Gastrocnemius medialis (tissue), 4 donors: ENCODE results near the gene MRPS25. TPM values are rescaled to one million over a fixed set of nuclear protein-coding genes. Genes with fewer than 3 reads are reported as not detected.

Source experiments
- ATAC-seq, 2 donors: fragments of 150-250 bp; one replicate each; pipeline ENCODE4 v1.9.1; 2016
- DNase-seq, 2 donors: peaks; one replicate each; pipeline ENCODE4 v3.0.0-alpha.2; 2019
- H3K27ac ChIP-seq, 4 donors: fragments of 200-600 bp; sonication (generic); 1 replicate in 1 of 4; 2 replicates in 3 of 4; pipeline ENCODE4 v1.5.1; 2016 to 2018; ENCODE audit warnings: mild to moderate bottlenecking in 2 of 4, moderate library complexity in 1 of 4
- H3K27me3 ChIP-seq, 3 donors: fragments of 200-600 bp; sonication (generic) in 2 of 3; 1 replicate in 1 of 3; 2 replicates in 2 of 3; pipeline versions ENCODE4 v1.5.1 to v1.6.0; 2016 to 2019; ENCODE audit warnings: mild to moderate bottlenecking in 1 of 3, moderate library complexity in 1 of 3
- H3K36me3 ChIP-seq, 2 donors: fragments of 200-600 bp; sonication (generic) in 1 of 2; one replicate each; pipeline ENCODE4 v1.5.1; 2017 to 2018
- H3K4me1 ChIP-seq, 2 donors: fragments of 200-600 bp; sonication (generic) in 1 of 2; one replicate each; pipeline ENCODE4 v1.5.1; 2016 to 2017; ENCODE audit warnings: mild to moderate bottlenecking in 2 of 2
- H3K4me3 ChIP-seq, 4 donors: fragments of 200-600 bp; sonication (generic) in 3 of 4; 1 replicate in 1 of 4; 2 replicates in 3 of 4; pipeline ENCODE4 v1.5.1; 2016 to 2019; ENCODE audit warnings: mild to moderate bottlenecking in 2 of 4
- H3K9me3 ChIP-seq, 3 donors: fragments of 200-600 bp; sonication (generic) in 2 of 3; 1 replicate in 1 of 3; 2 replicates in 2 of 3; pipeline ENCODE4 v1.5.1; 2016 to 2019
- POLR2A ChIP-seq, 2 donors: fragments of 450-650 bp; IDR thresholded peaks; one replicate each; pipeline ENCODE4 v1.6.1; 2017; ENCODE audit warnings: antibody characterized with exemption in 2 of 2, mild to moderate bottlenecking in 2 of 2, moderate library complexity in 2 of 2
- in situ Hi-C, 4 donors: fragments of 200-750 bp; cut with MboI; loops; one replicate each; pipeline versions ENCODE4 v1.15.0 to v1.8.0; 2017; ENCODE audit warnings: low sequenced_read_pairs in 4 of 4
- intact Hi-C: fragments of 100-400 bp; cut with DNase I; formaldehyde crosslinking; loops from one replicate; pipeline ENCODE4 v1.15.1; 2023; ENCODE audit warnings: low total_unique reads
- total RNA-seq, 4 donors: library from RNA; depleted of rRNA; stranded (reverse); fragments of >200 nt; gene quantifications; one replicate each; pipeline versions ENCODE4 v1.1.0 to v1.2.3, GENCODE V29; 2016
- TF ChIP-seq, protein P1 (sequence below), 5 experiments: fragments of 450-650 bp in 3 of 5; fragments of 200-600 bp in 2 of 5; sonication (generic) in 2 of 5; IDR thresholded peaks in 4 of 5; conservative IDR thresholded peaks in 1 of 5; 1 replicate in 4 of 5; 2 replicates in 1 of 5; pipeline ENCODE4 v1.5.1; 2016 to 2019; ENCODE audit warnings: antibody characterized with exemption in 5 of 5, mild to moderate bottlenecking in 3 of 5, moderate library complexity in 3 of 5

Gene MRPS25
- 10 to 100 TPM; 71.4 to 88.6 (median 73.9) TPM for total RNA-seq

DNA sequence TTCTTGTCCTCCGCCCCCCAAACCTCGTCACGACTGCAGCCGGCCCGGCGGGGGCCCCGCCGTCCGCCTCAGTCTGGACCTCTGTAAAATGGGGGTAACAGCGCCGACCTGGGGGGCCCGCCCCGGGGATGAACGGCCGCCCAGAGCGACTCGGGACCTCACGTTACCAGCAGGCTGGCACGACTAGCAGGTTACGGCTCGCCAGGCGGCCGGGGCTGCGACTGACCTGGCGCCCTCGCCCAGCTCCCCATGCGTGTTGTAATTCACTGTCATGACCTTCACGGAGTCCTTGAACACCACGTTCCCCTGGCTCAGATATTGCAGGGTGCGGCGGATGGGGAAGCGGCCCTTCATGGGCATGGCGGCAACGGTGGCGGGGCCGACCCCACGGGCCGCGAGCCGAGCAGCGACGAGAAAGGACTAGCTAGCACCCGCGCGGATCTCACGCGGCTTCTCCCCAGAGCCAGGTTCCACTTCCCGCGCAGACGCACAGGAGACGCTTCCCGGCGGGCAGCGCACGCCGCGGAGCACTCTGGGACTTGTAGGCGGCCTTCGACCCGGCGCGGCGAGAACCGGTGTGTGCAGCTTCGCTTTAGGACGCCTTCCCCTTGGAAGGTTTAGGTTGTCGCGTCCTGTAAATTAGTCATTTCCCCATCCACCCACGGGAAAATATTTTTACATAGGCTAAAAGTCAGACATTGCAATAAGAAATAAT is at the start of gene MRPS25:
Gene MRPS25, minus strand, starts transcription at position 481 of the 715 bp plus-strand sequence. Its CDS starts 121 bp downstream, at position 360.
- DNase-seq, result peak; percentile 87 to 91
- no peaks in the 10 kb centered on the region for H3K27me3 ChIP-seq
- peaks cover 18 to 20% of the 10 kb centered on the region in 2 donors for H3K4me1 ChIP-seq
- TF ChIP-seq, protein P1, sequence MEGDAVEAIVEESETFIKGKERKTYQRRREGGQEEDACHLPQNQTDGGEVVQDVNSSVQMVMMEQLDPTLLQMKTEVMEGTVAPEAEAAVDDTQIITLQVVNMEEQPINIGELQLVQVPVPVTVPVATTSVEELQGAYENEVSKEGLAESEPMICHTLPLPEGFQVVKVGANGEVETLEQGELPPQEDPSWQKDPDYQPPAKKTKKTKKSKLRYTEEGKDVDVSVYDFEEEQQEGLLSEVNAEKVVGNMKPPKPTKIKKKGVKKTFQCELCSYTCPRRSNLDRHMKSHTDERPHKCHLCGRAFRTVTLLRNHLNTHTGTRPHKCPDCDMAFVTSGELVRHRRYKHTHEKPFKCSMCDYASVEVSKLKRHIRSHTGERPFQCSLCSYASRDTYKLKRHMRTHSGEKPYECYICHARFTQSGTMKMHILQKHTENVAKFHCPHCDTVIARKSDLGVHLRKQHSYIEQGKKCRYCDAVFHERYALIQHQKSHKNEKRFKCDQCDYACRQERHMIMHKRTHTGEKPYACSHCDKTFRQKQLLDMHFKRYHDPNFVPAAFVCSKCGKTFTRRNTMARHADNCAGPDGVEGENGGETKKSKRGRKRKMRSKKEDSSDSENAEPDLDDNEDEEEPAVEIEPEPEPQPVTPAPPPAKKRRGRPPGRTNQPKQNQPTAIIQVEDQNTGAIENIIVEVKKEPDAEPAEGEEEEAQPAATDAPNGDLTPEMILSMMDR (IDR thresholded peaks at IDR 0.05 in 4 of 5, conservative IDR thresholded peaks at IDR 0.05 in 1 of 5), result no peak
- TF ChIP-seq POLR2A (IDR thresholded peaks at IDR 0.05), result peak; percentile 94
- peak; percentile 93 to 94 for ATAC-seq
- peak within 1 kb of the TSS; percentile 83 to 97 (median 94) for H3K27ac ChIP-seq
- no peaks in the 10 kb centered on the region for H3K9me3 ChIP-seq
- in situ Hi-C loops (loop anchor here in 3 of 4 donors (10.0 to 25.0 kb wide), 4 partner anchors 128 to 928 kb away; partner anchors contain the start of genes CCDC174 (in 2 of the 3), NR2C2 (in 2 of the 3) and TMEM43 (in 1 of the 3)), intact Hi-C loops (loop anchor here (1.0 to 5.0 kb wide), 3 partner anchors 34 to 138 kb away; partner anchors contain the start of gene RBSN)
- H3K36me3 ChIP-seq, result no peaks in the 10 kb centered on the region
- H3K4me3 ChIP-seq, result peak within 1 kb of the TSS; percentile 74 to 99 (median 85)

DNA sequence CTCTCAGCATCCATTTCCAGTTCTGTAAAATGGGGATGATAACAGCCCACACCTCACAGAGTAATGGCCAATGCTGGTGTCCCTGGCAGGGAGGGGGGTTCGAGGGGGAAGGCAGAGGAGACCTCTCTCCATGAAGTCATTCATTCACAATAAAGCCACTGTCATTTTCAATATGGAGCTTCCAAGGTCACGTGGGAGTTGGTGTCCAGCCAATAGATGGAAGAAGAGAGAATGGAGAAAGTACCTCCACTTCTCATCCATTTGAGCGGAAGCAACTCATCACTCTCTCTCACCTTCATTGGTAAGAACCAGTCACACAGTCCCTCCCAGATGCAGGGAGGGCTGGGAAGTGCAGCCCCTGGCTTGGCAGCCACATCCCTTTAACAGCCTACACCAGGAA is 48.8 kb upstream of the MRPS25 start:
- ATAC-seq (no peak), DNase-seq (no peak)
- Histone ChIP-seq H3K9me3 (no peaks in the 10 kb centered on the region), H3K27ac (no peak overlapping the region), H3K27me3 (peaks cover 0 to under 1% (median 0%) of the 10 kb centered on the region in 3 donors), H3K4me3 (no peak overlapping the region), H3K36me3 (no peaks in the 10 kb centered on the region), H3K4me1 (peaks cover 4 to 8% of the 10 kb centered on the region in 2 donors)
- TF ChIP-seq, protein P1 (IDR thresholded peaks at IDR 0.05 in 4 of 5, conservative IDR thresholded peaks at IDR 0.05 in 1 of 5), result no peak
- no peak for TF ChIP-seq POLR2A (IDR thresholded peaks at IDR 0.05)
- in situ Hi-C loops, result loop anchor here in 2 of 4 donors (5.0 to 25.0 kb wide), 3 partner anchors 88 to 298 kb away; no protein-coding TSS in a partner anchor
- intact Hi-C loops, result loop anchor here (5.0 to 10.0 kb wide), 2 partner anchors 293 to 441 kb away; no protein-coding TSS in a partner anchor

DNA sequence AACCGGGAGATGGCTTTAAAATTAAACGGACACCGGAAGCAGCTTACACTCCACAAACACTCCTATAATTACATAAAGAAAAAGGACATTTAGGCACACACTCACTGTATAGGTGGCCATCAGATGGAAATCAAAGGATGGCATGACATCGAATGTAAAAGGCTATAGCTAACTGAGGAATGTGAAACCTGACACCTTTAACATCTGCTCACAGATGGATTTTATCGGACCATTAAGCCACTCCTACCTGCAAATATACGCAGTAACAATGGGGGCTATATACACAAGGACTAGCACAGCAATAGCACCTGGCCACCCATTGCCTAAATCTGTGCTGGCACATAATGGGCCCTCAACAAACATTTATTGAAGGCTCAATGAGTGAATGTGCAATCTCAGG is 48.4 kb upstream of the MRPS25 start:
- Histone ChIP-seq H3K27me3 (no peaks in the 10 kb centered on the region), H3K36me3 (no peaks in the 10 kb centered on the region), H3K4me3 (no peak overlapping the region), H3K4me1 (peaks cover 4 to 8% of the 10 kb centered on the region in 2 donors), H3K9me3 (no peaks in the 10 kb centered on the region), H3K27ac (no peak overlapping the region)
- no peak for ATAC-seq
- DNase-seq, result no peak
- intact Hi-C loops (loop anchor here (5.0 to 10.0 kb wide), 2 partner anchors 294 to 441 kb away; no protein-coding TSS in a partner anchor), in situ Hi-C loops (loop anchor here in 2 of 4 donors (5.0 to 25.0 kb wide), 3 partner anchors 89 to 299 kb away; no protein-coding TSS in a partner anchor)
- TF ChIP-seq, protein P1 (IDR thresholded peaks at IDR 0.05 in 4 of 5, conservative IDR thresholded peaks at IDR 0.05 in 1 of 5), result no peak
- no peak for TF ChIP-seq POLR2A (IDR thresholded peaks at IDR 0.05)

DNA sequence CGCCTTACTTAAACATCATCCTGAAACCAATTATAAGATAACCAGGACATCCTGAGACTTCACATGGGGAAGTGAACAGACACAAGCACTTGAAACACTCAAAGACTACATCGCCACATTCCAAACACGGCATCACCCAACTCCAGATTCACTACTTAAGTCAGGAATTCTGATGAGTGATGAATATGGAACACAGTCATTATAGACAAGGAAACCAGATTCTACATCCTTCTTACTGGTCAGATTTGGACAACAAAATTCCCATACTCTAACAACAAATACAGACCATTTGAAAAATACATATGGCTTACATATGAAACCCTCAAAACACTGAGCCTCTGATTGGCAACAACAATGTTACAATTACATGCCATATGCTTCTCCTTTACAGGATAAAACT is 46.9 kb upstream of the MRPS25 start:
- Histone ChIP-seq H3K4me1 (peaks cover 8% of the 10 kb centered on the region in 2 donors), H3K9me3 (no peaks in the 10 kb centered on the region), H3K27me3 (no peaks in the 10 kb centered on the region), H3K27ac (no peak overlapping the region), H3K36me3 (no peaks in the 10 kb centered on the region), H3K4me3 (no peak overlapping the region)
- intact Hi-C loops (loop anchor here (5.0 to 10.0 kb wide), 2 partner anchors 295 to 443 kb away; no protein-coding TSS in a partner anchor), in situ Hi-C loops (loop anchor here in 2 of 4 donors (5.0 to 25.0 kb wide), 3 partner anchors 90 to 300 kb away; no protein-coding TSS in a partner anchor)
- TF ChIP-seq, protein P1 (IDR thresholded peaks at IDR 0.05 in 4 of 5, conservative IDR thresholded peaks at IDR 0.05 in 1 of 5), result no peak
- TF ChIP-seq POLR2A (IDR thresholded peaks at IDR 0.05), result no peak
- ATAC-seq (no peak), DNase-seq (no peak)
